ENCODE measurements around the gene FARS2.

FARS2 gene

GRCh38 chr6:5394280-5394679 lies 133.0 kb downstream of the FARS2 start:
- DNase-seq (ENCODE audit: low read depth) = no peak
- TF ChIP-seq CTCF (conservative IDR thresholded peaks at IDR 0.05; ENCODE audit: low read depth, low read length) = no peak
- no peak overlapping the region for H3K4me3 ChIP-seq (ENCODE audit: low read depth, low read length)

DNA sequence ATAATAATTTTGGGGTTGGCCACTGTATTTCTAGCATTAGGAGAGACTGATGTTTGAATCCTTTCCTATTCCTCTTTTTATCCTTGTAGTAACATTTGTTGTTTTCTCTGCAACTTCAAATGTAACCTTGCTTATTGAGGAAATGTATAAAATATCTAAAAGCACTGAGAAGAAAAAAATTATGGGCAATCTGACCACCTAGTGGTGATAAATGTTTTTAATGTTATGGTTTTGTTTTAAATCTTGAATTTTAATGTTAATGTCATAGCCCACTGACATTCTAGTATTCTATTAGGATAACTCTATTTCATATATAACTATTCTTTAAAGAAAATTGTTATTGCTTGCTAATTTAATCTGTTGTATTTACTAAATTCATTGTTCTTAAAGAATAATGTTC lies 134.4 kb downstream of the FARS2 start:
- H3K4me3 ChIP-seq (ENCODE audit: low read depth, low read length) = no peak overlapping the region
- TF ChIP-seq CTCF (conservative IDR thresholded peaks at IDR 0.05; ENCODE audit: low read depth, low read length) = peak; percentile 13
- DNase-seq (ENCODE audit: low read depth) = no peak

DNA sequence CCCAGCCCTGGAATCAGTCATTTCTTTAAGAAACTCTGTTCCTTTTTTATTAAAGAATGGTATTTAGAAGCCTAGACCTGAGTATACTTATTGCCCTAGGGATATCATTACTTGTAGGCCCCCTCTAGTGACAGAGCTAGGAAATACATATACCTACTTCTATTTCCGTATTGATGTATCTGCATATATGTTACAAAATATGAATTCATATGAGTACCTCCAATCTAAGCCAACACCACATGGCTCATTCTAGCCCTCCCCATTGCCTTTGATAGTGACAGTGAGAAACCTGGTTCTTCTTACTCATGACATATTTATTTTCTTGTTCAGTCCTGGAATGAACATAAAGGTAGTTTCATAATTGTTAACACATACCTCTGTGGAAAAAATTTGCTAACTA lies 137.2 kb downstream of the FARS2 start:
- TF ChIP-seq CTCF (conservative IDR thresholded peaks at IDR 0.05; ENCODE audit: low read depth, low read length) = peak; percentile 65
- DNase-seq (ENCODE audit: low read depth) = peak; percentile 81
- no peak overlapping the region for H3K4me3 ChIP-seq (ENCODE audit: low read depth, low read length)

GRCh38 chr6:5399391-5399790 lies 138.1 kb downstream of the FARS2 start:
- no peak for TF ChIP-seq CTCF (conservative IDR thresholded peaks at IDR 0.05; ENCODE audit: low read depth, low read length)
- no peak overlapping the region for H3K4me3 ChIP-seq (ENCODE audit: low read depth, low read length)
- no peak for DNase-seq (ENCODE audit: low read depth)

DNA sequence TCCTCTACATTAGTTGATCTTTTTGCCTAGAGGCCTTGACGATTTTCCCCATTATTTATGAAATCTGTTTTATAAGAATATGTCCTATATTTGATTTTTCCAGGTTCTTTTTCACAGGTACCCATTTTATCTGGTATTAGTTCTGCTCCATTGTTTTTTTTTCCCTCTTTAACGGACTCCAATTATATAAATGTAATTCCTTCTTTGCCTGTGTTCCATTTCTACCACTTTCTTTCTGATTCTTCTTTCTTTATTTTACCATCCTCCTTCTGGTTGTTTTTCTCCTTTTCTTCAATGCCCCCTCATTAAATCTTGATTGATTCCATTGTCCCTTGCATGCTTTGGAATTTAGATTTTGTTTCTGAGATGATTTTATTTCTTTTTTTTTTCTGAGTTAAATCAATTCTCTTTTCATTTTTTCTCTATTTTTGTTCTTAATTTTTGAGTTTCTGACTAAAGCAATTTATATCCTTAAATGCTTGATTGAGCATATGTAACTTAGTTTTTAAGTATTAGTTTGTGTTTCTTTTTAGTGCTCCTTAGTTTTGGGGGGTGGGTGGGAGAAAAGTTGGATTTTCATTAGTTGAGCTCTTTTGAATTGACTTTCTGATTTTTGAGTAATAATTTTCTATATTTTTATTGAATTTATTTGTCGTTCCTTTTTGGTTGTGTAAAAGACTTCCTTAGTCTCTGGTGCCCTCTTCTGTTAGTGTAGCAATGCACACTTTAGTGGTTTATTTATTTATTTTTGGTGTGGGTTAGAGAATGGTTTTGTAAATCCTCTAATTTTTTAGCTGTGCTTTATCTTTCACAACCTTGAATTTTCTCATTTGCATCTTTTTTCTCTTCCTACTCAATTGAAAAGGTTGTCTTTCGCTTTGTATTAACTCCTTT lies 140.8 kb downstream of the FARS2 start:
- peak; percentile 69 for DNase-seq (ENCODE audit: low read depth)
- no peak overlapping the region for H3K4me3 ChIP-seq (ENCODE audit: low read depth, low read length)
- TF ChIP-seq CTCF (conservative IDR thresholded peaks at IDR 0.05; ENCODE audit: low read depth, low read length) = peak; percentile 62

DNA sequence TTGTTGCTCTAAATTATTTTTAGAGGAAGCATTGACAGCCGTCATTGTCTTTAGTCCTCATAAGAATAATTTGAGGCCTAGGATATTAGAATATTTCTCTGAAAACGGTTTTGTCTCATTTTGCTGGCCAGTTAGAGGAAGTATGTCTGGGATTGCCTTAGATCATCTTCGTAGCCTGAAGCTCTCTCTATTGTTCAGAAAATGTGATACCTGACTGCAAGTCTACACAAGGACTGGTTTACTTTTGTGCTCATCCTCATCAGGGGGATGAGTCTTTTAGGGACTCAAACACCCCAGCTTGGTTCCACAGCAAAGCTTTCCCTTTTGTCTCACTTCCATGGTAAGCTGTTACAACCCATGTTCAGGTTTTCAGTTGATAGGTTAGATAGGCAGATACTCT lies 141.8 kb downstream of the FARS2 start:
- DNase-seq (ENCODE audit: low read depth) = no peak
- no peak overlapping the region for H3K4me3 ChIP-seq (ENCODE audit: low read depth, low read length)
- TF ChIP-seq CTCF (conservative IDR thresholded peaks at IDR 0.05; ENCODE audit: low read depth, low read length) = no peak

- H3K4me3 ChIP-seq (ENCODE audit: low read depth, low read length) = no peak overlapping the region
- no peak for DNase-seq (ENCODE audit: low read depth)
- TF ChIP-seq CTCF (conservative IDR thresholded peaks at IDR 0.05; ENCODE audit: low read depth, low read length) = no peak
These were observed 142.3 kb downstream of the FARS2 start for GRCh38 chr6:5403609-5404008.
